IPS DF 6.9 (cell line): ENCODE data around the gene PRXL2B.

Experiments used
- DNase-seq: peaks from one replicate; pipeline ENCODE4 v3.0.0-alpha.2; 2013; ENCODE audit warnings: low read depth, low spot score
- H3K27ac ChIP-seq: one replicate; pipeline ENCODE4 v1.5.1; 2013; ENCODE audit warnings: low read length, control low read depth
- H3K27me3 ChIP-seq: 2 replicates; pipeline ENCODE4 v1.6.1; 2013; ENCODE audit warnings: mild to moderate bottlenecking, low read length; ENCODE audit not compliant: control insufficient read depth, insufficient read depth
- H3K36me3 ChIP-seq: 2 replicates; pipeline ENCODE4 v1.6.1; 2013; ENCODE audit warnings: low read length; ENCODE audit not compliant: control insufficient read depth, insufficient read depth
- H3K4me1 ChIP-seq: 2 replicates; pipeline ENCODE4 v1.6.1; 2013; ENCODE audit warnings: low read length; ENCODE audit not compliant: control insufficient read depth, insufficient read depth
- H3K4me3 ChIP-seq: 2 replicates; pipeline ENCODE4 v1.5.1; 2013; ENCODE audit warnings: mild to moderate bottlenecking, low read length
- H3K9me3 ChIP-seq: 2 replicates; pipeline ENCODE4 v1.6.1; 2013; ENCODE audit warnings: low read length, inconsistent platforms; ENCODE audit not compliant: control insufficient read depth, insufficient read depth
- WGBS: extraction: QIAGEN DNeasy Blood & Tissue Kit; methylation state at CpG from one replicate; pipeline ENCODE4 v1.1.7; 2013; ENCODE audit warnings: mixed read lengths, missing lambda C conversion rate; ENCODE audit not compliant: insufficient read length, insufficient coverage; 5-methylcytosine and 5-hydroxymethylcytosine counted together

Gene PRXL2B

GRCh38 chr1:2632561-2633361 is 46.2 kb downstream of the PRXL2B start, which contains the start of gene MMEL1:
TSS of gene MMEL1 (minus strand) at chr1:2633016. CDS start at chr1:2629484, 3,532 bp downstream.
- H3K27ac ChIP-seq, result no peak within 1 kb of the TSS
- no CpG with 5 or more reads among the region's 16 CpGs for WGBS
- DNase-seq, result no peak
- H3K36me3 ChIP-seq, result no peaks in the 10 kb centered on the region
- H3K9me3 ChIP-seq, result peaks cover 53% of the 10 kb centered on the region
- no peaks in the 10 kb centered on the region for H3K27me3 ChIP-seq
- no peak within 1 kb of the TSS for H3K4me3 ChIP-seq
- no peaks in the 10 kb centered on the region for H3K4me1 ChIP-seq

- Histone ChIP-seq H3K4me3 (no peak overlapping the region), H3K36me3 (no peaks in the 10 kb centered on the region), H3K4me1 (no peaks in the 10 kb centered on the region; the same call in 1 of the 2 replicates), H3K27me3 (no peaks in the 10 kb centered on the region), H3K9me3 (peaks cover 54% of the 10 kb centered on the region), H3K27ac (no peak overlapping the region)
- WGBS, result no CpG with 5 or more reads among the region's 12 CpGs
- no peak for DNase-seq
Observed at GRCh38 chr1:2633366-2633935, 46.9 kb downstream of the PRXL2B start.

- Histone ChIP-seq H3K27ac (no peak overlapping the region), H3K27me3 (no peaks in the 10 kb centered on the region), H3K36me3 (no peaks in the 10 kb centered on the region), H3K4me3 (no peak overlapping the region), H3K4me1 (no peaks in the 10 kb centered on the region; the same call in 1 of the 2 replicates), H3K9me3 (peaks cover 55% of the 10 kb centered on the region)
- no CpG with 5 or more reads among the region's 8 CpGs for WGBS
- no peak for DNase-seq
Observed at GRCh38 chr1:2633936-2634491, 47.4 kb downstream of the PRXL2B start.

- no peak overlapping the region for H3K27ac ChIP-seq
- DNase-seq, result no peak
- peaks cover 51% of the 10 kb centered on the region for H3K9me3 ChIP-seq
- WGBS, result no CpG with 5 or more reads among the region's 10 CpGs
- no peaks in the 10 kb centered on the region for H3K27me3 ChIP-seq
- H3K4me1 ChIP-seq, result no peaks in the 10 kb centered on the region; the same call in 1 of the 2 replicates
- no peaks in the 10 kb centered on the region for H3K36me3 ChIP-seq
- H3K4me3 ChIP-seq, result no peak overlapping the region
Observed at GRCh38 chr1:2635361-2636010, 48.9 kb downstream of the PRXL2B start.

GRCh38 chr1:2636733-2637132 is 50.2 kb downstream of the PRXL2B start:
- Histone ChIP-seq H3K9me3 (peaks cover 46% of the 10 kb centered on the region), H3K27ac (no peak overlapping the region), H3K27me3 (no peaks in the 10 kb centered on the region), H3K4me1 (no peaks in the 10 kb centered on the region; the same call in 1 of the 2 replicates), H3K36me3 (no peaks in the 10 kb centered on the region), H3K4me3 (no peak overlapping the region)
- DNase-seq, result no peak
- no CpG with 5 or more reads among the region's 7 CpGs for WGBS

GRCh38 chr1:2637442-2638145 is 51.0 kb downstream of the PRXL2B start:
- no peak for DNase-seq
- no peaks in the 10 kb centered on the region; the same call in 1 of the 2 replicates for H3K4me1 ChIP-seq
- H3K9me3 ChIP-seq, result peaks cover 48% of the 10 kb centered on the region
- no peaks in the 10 kb centered on the region for H3K27me3 ChIP-seq
- H3K36me3 ChIP-seq, result no peaks in the 10 kb centered on the region
- no peak overlapping the region for H3K27ac ChIP-seq
- no CpG with 5 or more reads among the region's 10 CpGs for WGBS
- H3K4me3 ChIP-seq, result no peak overlapping the region

GRCh38 chr1:2638466-2639115 is 52.0 kb downstream of the PRXL2B start:
- Histone ChIP-seq H3K36me3 (no peaks in the 10 kb centered on the region), H3K9me3 (peaks cover 41% of the 10 kb centered on the region), H3K27me3 (no peaks in the 10 kb centered on the region), H3K4me1 (no peaks in the 10 kb centered on the region; the same call in 1 of the 2 replicates), H3K4me3 (no peak overlapping the region), H3K27ac (no peak overlapping the region)
- WGBS, result no CpG with 5 or more reads among the region's 16 CpGs
- DNase-seq, result no peak

GRCh38 chr1:2639203-2639602 is 52.6 kb downstream of the PRXL2B start:
- WGBS, result no CpG with 5 or more reads among the region's 11 CpGs
- no peak overlapping the region for H3K27ac ChIP-seq
- no peaks in the 10 kb centered on the region for H3K27me3 ChIP-seq
- no peaks in the 10 kb centered on the region; the same call in 1 of the 2 replicates for H3K36me3 ChIP-seq
- no peak overlapping the region for H3K4me3 ChIP-seq
- DNase-seq, result no peak
- peaks cover 41% of the 10 kb centered on the region for H3K9me3 ChIP-seq
- no peaks in the 10 kb centered on the region; the same call in 1 of the 2 replicates for H3K4me1 ChIP-seq

GRCh38 chr1:2639607-2640521 is 53.3 kb downstream of the PRXL2B start:
- no peak for DNase-seq
- Histone ChIP-seq H3K27me3 (no peaks in the 10 kb centered on the region), H3K4me1 (no peaks in the 10 kb centered on the region; the same call in 1 of the 2 replicates), H3K4me3 (no peak overlapping the region), H3K9me3 (peaks cover 45% of the 10 kb centered on the region), H3K36me3 (no peaks in the 10 kb centered on the region; the same call in 1 of the 2 replicates), H3K27ac (no peak overlapping the region)
- no CpG with 5 or more reads among the region's 26 CpGs for whole genome bisulfite sequencing
